Heart left ventricle (tissue), 16 donors: ENCODE results near the gene FBXL14. TPM values are rescaled to one million over a fixed set of nuclear protein-coding genes. Genes with fewer than 3 reads are reported as not detected.

Source experiments
- ATAC-seq, 4 donors: fragments of 200-7000 bp; cut with Tn5 transposase; one replicate each; pipeline ENCODE4 v1.9.1; 2020 to 2022; ENCODE audit warnings: moderate library complexity in 4 of 4, mild to moderate bottlenecking in 3 of 4, moderate number of reproducible peaks in 1 of 4
- DNase-seq, 5 donors: peaks; one replicate each; pipeline ENCODE4 v3.0.0-alpha.2; 2020
- H3K27ac ChIP-seq, 12 donors: fragments of 200-600 bp; sonication (generic) in 4 of 12; one replicate each; pipeline versions ENCODE4 v1.5.0 to v1.8.0; 2016 to 2022; ENCODE audit warnings: mild to moderate bottlenecking in 2 of 12
- H3K27me3 ChIP-seq, 9 donors: fragments of 200-600 bp; sonication (generic) in 2 of 9; one replicate each; pipeline versions ENCODE4 v1.5.1 to v1.8.0; 2016 to 2022; ENCODE audit warnings: mild to moderate bottlenecking in 3 of 9
- H3K36me3 ChIP-seq, 9 donors: fragments of 200-600 bp; sonication (generic) in 2 of 9; one replicate each; pipeline versions ENCODE4 v1.5.0 to v1.8.0; 2018 to 2022; ENCODE audit warnings: mild to moderate bottlenecking in 2 of 9
- H3K4me1 ChIP-seq, 12 donors: fragments of 200-600 bp; sonication (generic) in 4 of 12; one replicate each; pipeline versions ENCODE4 v1.5.0 to v1.8.0; 2016 to 2022; ENCODE audit warnings: mild to moderate bottlenecking in 3 of 12
- H3K4me3 ChIP-seq, 12 donors: fragments of 200-600 bp; sonication (generic) in 4 of 12; one replicate each; pipeline versions ENCODE4 v1.5.0 to v1.8.0; 2017 to 2022; ENCODE audit warnings: mild to moderate bottlenecking in 9 of 12, moderate library complexity in 4 of 12
- H3K9me3 ChIP-seq, 12 donors: fragments of 200-600 bp; sonication (generic) in 4 of 12; one replicate each; pipeline versions ENCODE4 v1.5.0 to v1.8.0; 2016 to 2022; ENCODE audit warnings: mild to moderate bottlenecking in 1 of 12
- POLR2A ChIP-seq, 2 donors: fragments of 450-650 bp; IDR thresholded peaks; one replicate each; pipeline ENCODE4 v1.6.1; 2017; ENCODE audit warnings: antibody characterized with exemption in 2 of 2, mild to moderate bottlenecking in 2 of 2, moderate library complexity in 2 of 2
- WGBS, 4 donors: extraction: QIAGEN DNeasy Blood & Tissue Kit in 2 of 4; methylation state at CpG; one replicate each; pipeline versions ENCODE4 v1.1.5 to v1.1.7; 2013 to 2018; 5-methylcytosine and 5-hydroxymethylcytosine counted together
- intact Hi-C, 10 donors: fragments of 100-400 bp; cut with DNase I; formaldehyde crosslinking; loops; one replicate each; pipeline versions ENCODE4 v1.11.1 to v1.14.2; 2022
- polyA plus RNA-seq, 2 donors: library from polyadenylated mRNA; stranded (reverse); fragments of 200-250 nt; gene quantifications; one replicate each; pipeline ENCODE4 v1.2.3, GENCODE V29; 2013
- total RNA-seq, 9 donors: library from RNA; depleted of rRNA in 2 of 9; stranded (reverse); fragments of >200 nt in 2 of 9; fragmentation: NEBNext Ultra II Directional in 3 of 9; extraction: Animal tissue kit (Norgen Biotek cat#: 25700) in 3 of 9; gene quantifications; one replicate each; pipeline versions ENCODE4 v1.1.0 to v1.2.4, GENCODE V29; 2016 to 2023
- TF ChIP-seq, protein P1 (sequence below), 12 donors: fragments of 200-600 bp; sonication (generic) in 4 of 12; IDR thresholded peaks; one replicate each; pipeline versions ENCODE4 v1.5.0 to v1.8.0; 2018 to 2022; ENCODE audit warnings: antibody characterized with exemption in 12 of 12, mild to moderate bottlenecking in 5 of 12
- donor health status: ischemic (EF 13 %, LVEDD 7.1; RV severe dilation, severe dysfunction).
- donor health status: healthy with polysubstance abuse.
- donor health status: DM: no; HTN: yes; CAD: no.
- donor health status: DM: no; HTN: no; CAD: no.
- donor health status: ischemic (EF 25% LVEDD 6.9; RV normal size, moderate dysfunction).
- donor health status: ischemic (EF 25% LVEDD 5.7; RV mildly dilated, moderate dysfunction).
- donor health status: healthy.
- donor health status: DM: yes; HTN: yes; CAD: no.
- donor health status: ischemic (EF 35%, LVEDD 5.7; RV mildly dilated, moderate dysfunction).
- donor health status: nonischemic (EF 11% LVEDD 7.7; RV severe dilation, severe dysfunction).
- donor health status: DM: yes; HTN: yes; CAD: no.
- donor health status: PGD.
- donor health status: ischemic (EF 29% LVEDD 5.4; RV normal size, mild dysfunction).
- donor health status: nonischemic (EF 23%, LVEDD 6.1; RV moderate dilation, normal function).

The FBXL14 gene
- total and polyA plus RNA-seq, 11 donors, result 1.7 to 10.1 (median 8.4) TPM

DNA sequence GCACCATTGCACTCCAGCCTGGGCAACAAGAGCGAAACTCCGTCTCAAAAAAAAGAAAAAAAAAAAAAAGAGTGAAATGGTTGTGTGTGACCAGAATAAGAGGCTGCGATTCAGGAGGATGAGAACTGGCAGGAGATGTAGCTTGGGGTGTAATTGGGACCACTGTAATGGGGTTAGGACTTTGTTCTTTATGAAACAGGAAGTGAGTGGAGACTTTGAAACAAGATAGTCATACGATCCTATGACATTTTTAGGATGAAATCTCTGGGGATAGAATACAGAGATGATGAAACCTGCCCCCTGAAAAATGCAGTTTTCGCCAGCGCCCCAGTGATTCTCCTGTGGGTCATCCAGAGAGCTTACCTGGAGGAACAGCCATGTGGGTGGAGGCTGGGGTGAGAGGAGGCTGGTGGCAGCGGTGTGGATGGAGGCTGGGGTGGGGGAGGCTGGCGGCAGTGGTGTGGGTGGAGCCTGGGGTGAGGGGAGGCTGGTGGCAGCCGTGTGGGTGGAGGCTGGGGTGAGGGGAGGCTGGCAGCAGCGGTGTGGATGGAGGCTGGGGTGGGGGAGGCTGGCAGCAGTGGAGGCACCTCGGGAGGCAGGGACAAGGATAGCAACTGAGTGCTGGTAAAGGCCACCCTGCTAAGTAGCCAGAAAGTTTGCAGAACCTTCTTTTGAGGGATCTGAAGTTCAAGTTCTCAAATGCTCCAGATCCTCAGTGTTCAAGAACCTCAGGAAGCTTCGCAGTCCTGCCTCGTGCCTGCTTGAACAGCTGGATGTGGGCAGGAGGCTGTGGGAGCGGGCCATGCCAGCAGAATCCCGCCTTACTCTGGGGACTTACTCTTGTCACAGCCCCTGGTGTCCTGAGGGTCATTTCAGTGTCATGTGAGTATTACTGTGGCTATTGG is 20.2 kb downstream of the FBXL14 start:
- WGBS, 4 donors, result 78 to 88% (median 82%) methylated on average over 15 of the region's 15 CpGs
- H3K4me3 ChIP-seq, result no peak overlapping the region
- no peaks in the 10 kb centered on the region for H3K36me3 ChIP-seq
- no peak for DNase-seq
- peaks cover 0 to 30% (median 25%) of the 10 kb centered on the region in 12 donors for H3K4me1 ChIP-seq
- peak in 2 of 4 donors; percentile 45 to 70 for ATAC-seq
- H3K27ac ChIP-seq, result no peak overlapping the region
- intact Hi-C loops, result loop anchor here in 1 of 10 donors (10.0 kb wide), 1 partner anchor 49 kb away; no protein-coding TSS in a partner anchor
- H3K9me3 ChIP-seq, result no peaks in the 10 kb centered on the region
- no peaks in the 10 kb centered on the region for H3K27me3 ChIP-seq
- no peak for TF ChIP-seq POLR2A (IDR thresholded peaks at IDR 0.05)
- TF ChIP-seq, protein P1, sequence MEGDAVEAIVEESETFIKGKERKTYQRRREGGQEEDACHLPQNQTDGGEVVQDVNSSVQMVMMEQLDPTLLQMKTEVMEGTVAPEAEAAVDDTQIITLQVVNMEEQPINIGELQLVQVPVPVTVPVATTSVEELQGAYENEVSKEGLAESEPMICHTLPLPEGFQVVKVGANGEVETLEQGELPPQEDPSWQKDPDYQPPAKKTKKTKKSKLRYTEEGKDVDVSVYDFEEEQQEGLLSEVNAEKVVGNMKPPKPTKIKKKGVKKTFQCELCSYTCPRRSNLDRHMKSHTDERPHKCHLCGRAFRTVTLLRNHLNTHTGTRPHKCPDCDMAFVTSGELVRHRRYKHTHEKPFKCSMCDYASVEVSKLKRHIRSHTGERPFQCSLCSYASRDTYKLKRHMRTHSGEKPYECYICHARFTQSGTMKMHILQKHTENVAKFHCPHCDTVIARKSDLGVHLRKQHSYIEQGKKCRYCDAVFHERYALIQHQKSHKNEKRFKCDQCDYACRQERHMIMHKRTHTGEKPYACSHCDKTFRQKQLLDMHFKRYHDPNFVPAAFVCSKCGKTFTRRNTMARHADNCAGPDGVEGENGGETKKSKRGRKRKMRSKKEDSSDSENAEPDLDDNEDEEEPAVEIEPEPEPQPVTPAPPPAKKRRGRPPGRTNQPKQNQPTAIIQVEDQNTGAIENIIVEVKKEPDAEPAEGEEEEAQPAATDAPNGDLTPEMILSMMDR (IDR thresholded peaks at IDR 0.05), result no peak

DNA sequence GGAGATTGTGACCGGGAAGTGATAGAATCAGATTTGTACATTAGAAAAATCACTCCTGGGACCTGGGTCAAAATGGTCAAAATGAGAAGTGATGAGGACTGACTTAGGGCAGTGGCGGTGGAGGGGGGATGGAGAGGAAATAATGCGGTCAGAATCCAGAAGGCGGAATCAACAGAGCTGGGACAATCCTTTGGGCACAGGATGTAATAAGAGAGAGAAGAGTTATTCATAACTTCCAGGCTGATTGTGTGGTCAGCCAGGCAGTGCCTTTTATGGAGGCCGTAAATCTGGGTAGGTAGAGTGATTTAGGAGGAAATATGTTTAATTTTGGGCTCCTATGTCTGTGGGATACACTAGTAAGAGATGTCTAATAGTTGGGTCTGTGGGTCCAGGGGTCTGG is 21.6 kb downstream of the FBXL14 start:
- intact Hi-C loops, result loop anchor here in 1 of 10 donors (10.0 kb wide), 1 partner anchor 48 kb away; no protein-coding TSS in a partner anchor

DNA sequence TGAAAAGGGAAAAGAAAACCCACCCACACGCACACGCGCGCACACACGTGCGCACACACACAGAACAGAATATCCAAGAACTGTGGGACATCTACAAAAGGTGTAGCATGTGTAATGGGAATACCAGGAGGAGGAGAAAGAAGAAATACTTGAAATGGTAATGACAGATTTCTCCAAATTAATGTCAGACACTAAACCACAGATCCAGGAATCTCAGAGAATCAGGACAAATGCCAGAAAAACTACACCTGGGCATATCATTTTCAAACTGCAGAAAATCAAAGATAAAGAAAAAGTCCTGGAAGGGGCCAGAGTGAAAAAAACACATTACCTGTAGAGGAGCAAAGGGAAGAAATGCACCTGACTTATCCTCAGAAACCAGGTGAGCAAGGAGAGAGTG is 26.5 kb downstream of the FBXL14 start:
- ATAC-seq, result no peak
- WGBS, 4 donors, result 96 to 98% (median 96%) methylated on average over 6 of the region's 6 CpGs
- intact Hi-C loops, result no loop called here

More for the DNA sequence above, 21.6 kb downstream of the FBXL14 start:
- H3K4me1 ChIP-seq, result peaks cover 0 to 30% (median 25%) of the 10 kb centered on the region in 12 donors
- no peaks in the 10 kb centered on the region for H3K36me3 ChIP-seq
- H3K27ac ChIP-seq, result no peak overlapping the region
- H3K27me3 ChIP-seq, result no peaks in the 10 kb centered on the region
- 67 to 92% (median 74%) methylated on average over 5 of the region's 5 CpGs for WGBS, 4 donors
- no peak for DNase-seq
- H3K9me3 ChIP-seq, result no peaks in the 10 kb centered on the region
- no peak for ATAC-seq
- H3K4me3 ChIP-seq, result no peak overlapping the region
- TF ChIP-seq POLR2A (IDR thresholded peaks at IDR 0.05), result no peak
- TF ChIP-seq, protein P1 (IDR thresholded peaks at IDR 0.05), result no peak

More for the DNA sequence above, 26.5 kb downstream of the FBXL14 start:
- no peak overlapping the region for H3K4me3 ChIP-seq
- H3K36me3 ChIP-seq, result peaks cover 0 to 17% (median 0%) of the 10 kb centered on the region in 9 donors
- H3K4me1 ChIP-seq, result peaks cover 0 to 9% (median 0%) of the 10 kb centered on the region in 12 donors
- no peaks in the 10 kb centered on the region for H3K9me3 ChIP-seq
- H3K27me3 ChIP-seq, result no peaks in the 10 kb centered on the region
- H3K27ac ChIP-seq, result no peak overlapping the region
- TF ChIP-seq, protein P1 (IDR thresholded peaks at IDR 0.05), result no peak
- DNase-seq, result no peak
